Hindlimb muscle (tissue), 1 donor: ENCODE results near the gene NEGR1. TPM values are rescaled to one million over a fixed set of nuclear protein-coding genes. Genes with fewer than 3 reads are reported as not detected.
A peak's percentile ranks its signal among the peaks of the same experiment; 100 is the strongest.
"Not testable (repeated sequence)": the region's sequence is repeated elsewhere in the genome, so short reads cannot be mapped to it uniquely, and the experiment has no call there.

Experiments
- DNase-seq: peaks from one replicate; pipeline ENCODE4 v3.0.0-alpha.2; 2013
- polyA plus RNA-seq: library from polyadenylated mRNA; unstranded; fragments of 120-200 nt; gene quantifications from one replicate; pipeline ENCODE4 v1.2.1, GENCODE V29; 2013; ENCODE audit not compliant: insufficient read length

Gene NEGR1
- 18.1 TPM for polyA plus RNA-seq

GRCh38 chr1:72282271-72283021, at the start of gene NEGR1:
Gene NEGR1 (minus strand): TSS chr1:72282539.
- DNase-seq = peak; percentile 89

DNA sequence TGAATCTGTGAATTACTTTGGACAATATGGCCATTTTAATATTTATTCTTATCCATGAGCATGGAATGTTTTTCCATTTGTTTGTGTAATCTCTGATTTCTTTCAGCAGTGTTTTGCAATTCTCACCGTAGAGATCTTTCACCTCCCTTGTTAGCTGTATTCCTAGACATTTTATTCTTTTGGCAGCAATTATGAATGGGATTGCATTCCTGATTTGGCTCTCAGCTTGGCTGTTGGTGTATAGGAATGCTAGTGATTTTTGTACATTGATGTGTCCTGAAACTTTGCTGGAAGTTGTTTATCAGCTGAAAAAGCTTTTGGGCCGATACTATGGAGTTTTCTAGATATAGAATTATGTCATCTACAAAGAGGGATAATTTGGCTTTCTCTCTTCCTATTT, 44.2 kb upstream of the NEGR1 start:
- DNase-seq = no peak

DNA sequence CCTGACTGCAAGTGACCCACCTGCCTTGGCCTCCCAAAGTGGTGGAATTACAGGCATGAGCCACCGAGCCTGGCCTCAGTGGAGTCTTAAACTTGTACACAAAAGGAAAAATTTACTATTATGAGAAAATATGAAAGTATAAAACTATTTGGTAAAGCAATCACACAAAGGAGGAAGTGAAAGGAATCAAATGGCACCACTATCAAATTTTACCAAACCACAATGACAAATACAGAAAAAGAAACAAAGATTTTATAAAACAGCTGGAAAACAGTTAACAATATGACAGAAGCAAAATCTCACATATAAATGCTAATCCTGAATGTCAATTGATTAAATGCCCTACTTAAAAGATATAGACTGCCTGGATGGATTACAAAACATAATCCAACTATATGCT, 42.1 kb upstream of the NEGR1 start:
- no peak for DNase-seq

DNA sequence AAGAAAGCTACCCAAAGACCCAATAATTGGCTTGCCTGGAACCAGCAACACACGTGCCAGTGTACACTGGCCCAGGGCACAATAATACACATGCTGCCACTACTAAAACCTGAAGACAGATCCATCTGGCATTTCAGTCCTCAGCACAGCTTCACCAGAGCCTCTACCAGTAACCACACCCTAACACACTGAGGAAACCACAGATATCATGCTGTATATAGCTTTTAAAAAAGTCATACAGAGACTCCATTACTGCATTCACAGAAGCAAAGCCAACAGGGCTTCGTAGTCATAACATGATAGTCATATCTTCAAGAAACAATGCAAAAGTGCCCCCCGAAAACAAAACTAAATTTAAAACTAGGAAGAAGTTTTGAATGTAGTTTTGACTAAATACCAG, 40.6 kb upstream of the NEGR1 start:
- DNase-seq = no peak

- DNase-seq = no peak
Measured at GRCh38 chr1:72296501-72296900, 14.2 kb upstream of the NEGR1 start.

DNA sequence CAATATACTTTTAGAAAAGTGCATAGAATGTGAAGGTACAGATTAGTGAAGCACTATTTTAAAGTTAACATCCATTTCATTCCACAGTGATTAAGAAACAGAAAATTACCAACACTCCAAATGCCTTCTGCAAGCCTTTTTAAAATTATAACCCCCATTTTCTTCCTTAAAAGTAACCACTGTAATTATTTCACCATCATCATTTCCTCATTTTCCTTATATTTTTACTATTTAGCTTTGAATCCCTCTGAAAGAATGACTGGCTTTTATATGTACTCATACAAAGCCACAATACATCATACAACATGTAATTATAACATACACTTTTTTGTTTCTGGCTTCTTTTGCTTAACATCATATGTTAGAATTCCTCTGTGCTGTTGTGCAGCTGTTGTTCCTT, 6.5 kb upstream of the NEGR1 start:
- DNase-seq = no peak

GRCh38 chr1:72286401-72286800, 4.1 kb upstream of the NEGR1 start:
- no peak for DNase-seq

- DNase-seq = peak; percentile 34
Measured at GRCh38 chr1:72285074-72285425, 2.7 kb upstream of the NEGR1 start.

- peak; percentile 74 for DNase-seq
Measured at GRCh38 chr1:72284348-72285073, 2.2 kb upstream of the NEGR1 start.

DNA sequence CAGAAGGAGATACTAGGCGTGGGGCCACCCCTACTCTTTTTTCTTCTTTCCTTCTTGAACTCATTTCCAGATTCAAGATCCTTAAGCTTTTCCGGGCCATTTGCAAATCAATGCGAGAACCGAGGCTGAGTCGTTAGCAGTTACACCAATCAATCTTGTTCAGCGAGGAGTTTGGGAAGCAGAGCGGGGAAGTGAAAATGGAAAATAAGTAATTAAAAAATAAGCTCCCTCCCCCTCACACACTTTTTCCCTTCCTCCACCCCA, 1.7 kb upstream of the NEGR1 start:
- DNase-seq = no peak

DNA sequence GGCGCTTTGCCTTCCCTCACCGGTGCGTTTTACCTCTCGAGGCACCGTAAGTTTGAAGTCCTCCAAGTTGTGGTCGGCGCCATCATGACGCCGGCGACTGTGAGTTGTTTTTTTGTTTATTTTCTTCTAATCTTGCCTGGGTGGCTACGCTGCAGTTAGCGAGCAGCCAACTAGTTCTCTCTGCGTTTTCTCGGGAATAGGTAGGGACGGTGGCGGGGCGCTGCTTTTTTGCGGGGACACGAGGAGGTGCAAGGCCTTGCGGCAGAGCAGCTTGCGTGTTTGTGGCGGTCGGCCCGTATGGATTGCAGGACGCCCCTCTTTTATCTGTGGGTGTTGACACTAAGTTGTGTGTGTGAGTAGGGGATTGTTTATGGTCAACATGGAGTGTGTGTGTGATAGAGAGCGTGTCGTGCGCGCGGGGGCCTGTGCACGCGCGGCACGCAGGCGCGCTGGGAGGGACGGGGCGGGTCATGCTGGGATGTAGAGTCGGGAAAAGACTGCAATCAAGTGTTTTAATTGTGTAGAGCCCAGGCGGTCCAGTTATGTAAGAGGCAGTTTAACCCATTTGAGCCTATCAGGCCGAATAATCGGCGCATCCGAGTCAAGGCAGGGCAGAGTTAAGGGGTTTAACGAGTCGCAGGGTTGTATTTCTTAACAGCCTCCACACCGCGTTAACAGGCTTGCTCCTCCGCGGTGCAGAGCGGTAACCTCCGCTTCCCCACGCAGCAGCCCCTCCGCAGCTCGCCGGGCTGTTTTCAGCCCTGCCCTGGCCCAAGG, 1.2 kb upstream of the NEGR1 start:
- DNase-seq = peak; percentile 90

DNA sequence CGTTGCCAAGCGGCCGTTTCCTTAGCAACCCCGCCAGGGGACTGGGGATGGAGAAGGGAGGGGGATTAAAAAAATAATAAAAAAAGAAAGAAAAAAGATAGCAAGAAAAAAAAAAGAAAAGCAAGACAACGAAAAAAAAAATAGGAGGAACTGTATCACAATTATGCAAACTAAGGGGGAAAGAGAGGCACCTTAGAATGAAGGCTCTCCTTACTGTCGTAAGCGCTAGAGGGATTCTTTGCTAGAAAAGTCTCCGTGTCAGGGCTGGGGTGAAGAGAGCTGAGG, 625 bp upstream of the NEGR1 start:
- no peak for DNase-seq

GRCh38 chr1:72281637-72282270, 585 bp downstream of the NEGR1 start:
- DNase-seq = peak; percentile 26

GRCh38 chr1:72281144-72281543, 1.2 kb downstream of the NEGR1 start:
- DNase-seq = no peak

DNA sequence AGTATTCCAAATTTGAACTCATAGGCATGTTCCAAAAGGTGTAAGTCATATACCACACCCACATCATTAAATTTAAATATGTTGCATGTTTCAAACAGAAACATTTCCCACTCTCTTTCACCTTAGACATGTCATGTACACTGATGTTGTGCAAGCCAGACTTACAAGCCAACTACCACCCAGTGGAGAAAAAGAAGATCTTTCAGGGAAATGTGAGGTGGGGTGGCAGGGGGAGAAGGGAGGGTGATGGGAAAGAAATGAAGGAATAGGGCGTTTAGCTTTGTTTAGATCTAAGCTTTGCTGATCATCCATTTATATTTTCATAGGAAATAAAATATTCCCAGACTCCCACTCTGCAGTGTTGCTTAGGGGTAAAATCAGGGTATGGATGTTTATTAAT, 1.6 kb downstream of the NEGR1 start:
- DNase-seq = no peak

GRCh38 chr1:72280131-72280530, 2.2 kb downstream of the NEGR1 start:
- no peak for DNase-seq

DNA sequence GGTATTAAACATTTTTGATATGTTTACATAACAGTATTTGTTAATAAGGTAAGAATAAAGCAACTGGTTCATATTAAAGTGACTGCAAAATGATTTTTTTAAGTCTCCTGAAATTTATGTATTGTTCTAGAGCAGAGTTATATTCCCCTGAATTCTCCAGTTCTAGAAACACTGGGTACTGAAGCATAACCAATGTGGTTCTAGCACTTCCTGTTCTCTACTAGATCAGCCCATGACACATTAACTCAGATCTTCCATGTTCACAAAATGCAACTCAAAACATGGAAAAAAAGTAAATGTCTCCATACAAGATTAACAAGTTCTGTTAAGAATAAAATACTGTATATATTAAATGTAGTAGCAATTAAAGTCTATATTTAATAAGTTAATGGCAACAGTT, 3.9 kb downstream of the NEGR1 start:
- DNase-seq = no peak

- DNase-seq = no peak
Measured at GRCh38 chr1:72271555-72272085, 10.7 kb downstream of the NEGR1 start.

DNA sequence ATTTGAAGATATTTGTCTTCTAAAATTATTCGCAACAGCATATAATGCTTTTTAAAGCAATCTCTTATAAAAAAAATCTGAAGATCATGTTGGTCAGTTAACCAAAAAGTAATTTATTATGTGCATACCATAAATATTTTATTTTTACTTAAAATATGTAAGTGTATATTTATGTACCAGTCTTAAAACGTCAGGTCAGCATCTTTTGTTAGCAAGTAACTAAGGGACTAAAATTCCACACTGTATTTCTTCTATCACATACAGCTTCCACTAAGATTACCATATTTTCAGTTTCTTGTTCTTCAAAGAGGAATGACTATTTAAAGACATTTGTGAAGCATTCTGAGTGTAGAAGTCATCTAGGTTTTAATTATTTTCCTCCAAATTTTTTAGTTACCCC, 19.6 kb downstream of the NEGR1 start:
- no peak for DNase-seq

DNA sequence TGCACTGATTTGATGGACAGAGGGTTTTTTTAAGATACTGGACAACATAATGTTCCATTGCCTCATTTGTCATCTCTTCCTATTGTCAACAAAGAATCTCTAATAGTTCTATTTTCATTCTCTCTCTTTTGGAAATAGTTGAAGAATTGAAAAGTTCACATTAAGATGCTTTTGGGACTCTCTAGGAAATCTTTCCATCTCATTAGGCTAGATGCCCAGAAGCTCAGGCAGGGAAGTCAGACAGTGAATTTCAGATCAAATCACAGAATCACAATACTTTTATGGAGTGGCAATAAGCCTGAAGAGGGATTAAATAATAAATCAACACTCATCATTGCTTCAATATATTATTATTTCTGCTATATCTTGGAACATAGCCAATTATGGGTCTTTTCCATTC, 29.2 kb downstream of the NEGR1 start:
- peak; percentile 48 for DNase-seq

DNA sequence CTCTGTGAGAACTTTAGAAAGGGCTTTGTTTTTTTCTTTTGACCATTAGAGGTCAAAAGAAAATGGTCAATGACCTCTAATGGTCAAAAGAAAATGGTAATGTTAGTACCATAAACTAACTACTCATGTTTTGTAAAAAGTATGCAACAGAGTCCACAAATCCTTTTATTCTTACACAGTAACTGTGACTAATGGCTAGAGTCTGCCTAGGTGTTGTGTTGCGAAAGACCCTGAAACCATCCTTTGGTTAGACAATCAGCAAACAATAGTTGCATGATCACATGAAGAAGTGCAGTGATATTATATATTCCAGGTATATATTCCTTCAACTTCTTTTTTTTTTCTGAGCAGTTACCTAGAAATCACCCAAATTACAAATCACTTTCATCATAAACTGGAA, 40.9 kb downstream of the NEGR1 start:
- no peak for DNase-seq

- DNase-seq = not testable (repeated sequence)
Measured at GRCh38 chr1:72235931-72236330, 46.4 kb downstream of the NEGR1 start.

DNA sequence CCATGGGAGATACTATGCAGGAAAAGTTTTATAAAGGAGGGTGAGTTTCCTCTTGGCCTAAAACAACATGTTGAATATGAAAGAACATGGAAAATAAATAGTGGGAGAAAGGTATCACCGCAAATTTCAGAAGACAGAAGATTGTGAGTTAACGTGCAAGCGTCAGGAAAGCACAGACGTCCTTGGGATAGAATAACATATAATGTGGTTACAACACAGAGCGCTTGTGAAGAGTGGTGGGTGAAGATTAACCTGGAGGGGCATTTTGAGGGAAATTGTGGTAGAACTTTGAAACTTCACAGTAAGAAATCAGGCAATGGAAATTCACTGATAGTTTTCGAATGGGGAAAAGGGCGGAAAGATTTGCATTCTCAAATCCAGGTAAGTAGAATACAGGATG, 47.3 kb downstream of the NEGR1 start:
- no peak for DNase-seq
